Measurements from ENCODE around the gene FABP1.

The FABP1 gene

DNA sequence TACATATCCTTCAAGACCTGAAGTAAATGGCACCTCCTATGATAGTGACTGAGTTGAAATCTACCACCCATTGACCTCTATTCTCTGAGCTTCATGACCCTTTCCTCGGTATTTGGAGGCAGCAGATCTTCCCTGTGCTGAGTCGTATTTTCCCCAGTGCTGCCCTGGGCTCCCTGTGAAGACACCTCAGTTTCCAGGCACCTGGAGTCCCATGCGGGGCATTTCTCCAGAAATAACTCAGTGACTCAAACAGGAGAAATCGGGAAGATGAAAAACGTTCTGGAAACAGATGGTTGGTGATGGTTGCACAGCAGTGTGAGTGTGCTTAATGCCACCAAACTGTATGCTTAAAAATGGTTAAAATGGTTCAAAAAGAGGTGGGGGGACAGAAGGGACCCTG is 42.3 kb downstream of the FABP1 start:
- H3K27ac ChIP-seq (ENCODE audit: insufficient read depth, low read depth, low read length, poor library complexity, severe bottlenecking): no peak overlapping the region
- H3K36me3 ChIP-seq (ENCODE audit: control insufficient read depth, insufficient read depth, low read length): no peaks in the 10 kb centered on the region
- H3K9me3 ChIP-seq (ENCODE audit: control insufficient read depth, low read length): no peaks in the 10 kb centered on the region
- no peaks in the 10 kb centered on the region for H3K27me3 ChIP-seq (ENCODE audit: control insufficient read depth, insufficient read depth, low read length, poor library complexity, severe bottlenecking)
- no peak overlapping the region for H3K4me3 ChIP-seq (ENCODE audit: insufficient read depth, low read depth, low read length)
- 91 to 93% methylated on average over 5 of the region's 5 CpGs for WGBS, 2 experiments
- no peaks in the 10 kb centered on the region for H3K4me1 ChIP-seq (ENCODE audit: control insufficient read depth, insufficient read depth, low read length)

GRCh38 chr2:88085099-88085498 is 42.8 kb downstream of the FABP1 start:
- Histone ChIP-seq H3K4me3 (ENCODE audit: insufficient read depth, low read depth, low read length) (no peak overlapping the region), H3K36me3 (ENCODE audit: control insufficient read depth, insufficient read depth, low read length) (no peaks in the 10 kb centered on the region), H3K27me3 (ENCODE audit: control insufficient read depth, insufficient read depth, low read length, poor library complexity, severe bottlenecking) (no peaks in the 10 kb centered on the region), H3K27ac (ENCODE audit: insufficient read depth, low read depth, low read length, poor library complexity, severe bottlenecking) (no peak overlapping the region), H3K4me1 (ENCODE audit: control insufficient read depth, insufficient read depth, low read length) (no peaks in the 10 kb centered on the region), H3K9me3 (ENCODE audit: control insufficient read depth, low read length) (no peaks in the 10 kb centered on the region)
- WGBS, 2 experiments: 94 to 96% methylated on average over 2 of the region's 2 CpGs

DNA sequence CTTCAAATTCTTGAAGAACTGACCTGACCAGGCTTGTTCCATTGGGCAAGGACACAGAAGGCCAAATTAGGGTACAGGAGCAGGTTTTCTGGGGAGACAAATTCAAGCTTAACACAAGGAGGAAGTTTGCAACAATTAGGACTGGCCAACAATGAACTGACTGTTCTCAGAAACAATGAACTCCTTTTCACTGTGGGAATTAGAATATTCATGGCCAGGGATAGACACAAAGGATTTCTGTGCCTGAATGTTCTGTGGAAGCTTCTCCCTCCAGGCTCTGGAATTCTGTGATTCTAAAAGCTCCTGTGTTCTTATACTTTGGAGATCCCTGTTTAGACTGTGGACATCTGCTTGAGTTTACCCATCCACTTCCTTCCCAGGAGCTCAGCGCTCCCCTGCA is 45.1 kb downstream of the FABP1 start:
- H3K27me3 ChIP-seq (ENCODE audit: control insufficient read depth, insufficient read depth, low read length, poor library complexity, severe bottlenecking): no peaks in the 10 kb centered on the region
- H3K4me3 ChIP-seq (ENCODE audit: insufficient read depth, low read depth, low read length): no peak overlapping the region
- 95 to 100% methylated on average over 1 of the region's 1 CpG for WGBS, 2 experiments
- no peak overlapping the region for H3K27ac ChIP-seq (ENCODE audit: insufficient read depth, low read depth, low read length, poor library complexity, severe bottlenecking)
- H3K36me3 ChIP-seq (ENCODE audit: control insufficient read depth, insufficient read depth, low read length): no peaks in the 10 kb centered on the region
- H3K9me3 ChIP-seq (ENCODE audit: control insufficient read depth, low read length): no peaks in the 10 kb centered on the region
- H3K4me1 ChIP-seq (ENCODE audit: control insufficient read depth, insufficient read depth, low read length): no peaks in the 10 kb centered on the region

GRCh38 chr2:88081924-88082608 is 45.8 kb downstream of the FABP1 start:
- no peaks in the 10 kb centered on the region for H3K27me3 ChIP-seq (ENCODE audit: control insufficient read depth, insufficient read depth, low read length, poor library complexity, severe bottlenecking)
- no peaks in the 10 kb centered on the region for H3K9me3 ChIP-seq (ENCODE audit: control insufficient read depth, low read length)
- H3K36me3 ChIP-seq (ENCODE audit: control insufficient read depth, insufficient read depth, low read length): no peaks in the 10 kb centered on the region
- WGBS, 2 experiments: 80 to 83% methylated on average over 4 of the region's 4 CpGs
- no peak overlapping the region for H3K27ac ChIP-seq (ENCODE audit: insufficient read depth, low read depth, low read length, poor library complexity, severe bottlenecking)
- no peaks in the 10 kb centered on the region for H3K4me1 ChIP-seq (ENCODE audit: control insufficient read depth, insufficient read depth, low read length)
- no peak overlapping the region for H3K4me3 ChIP-seq (ENCODE audit: insufficient read depth, low read depth, low read length)

- H3K27ac ChIP-seq (ENCODE audit: insufficient read depth, low read depth, low read length, poor library complexity, severe bottlenecking): no peak overlapping the region
- no peaks in the 10 kb centered on the region for H3K9me3 ChIP-seq (ENCODE audit: control insufficient read depth, low read length)
- 84 to 93% methylated on average over 2 of the region's 2 CpGs for WGBS, 2 experiments
- H3K27me3 ChIP-seq (ENCODE audit: control insufficient read depth, insufficient read depth, low read length, poor library complexity, severe bottlenecking): no peaks in the 10 kb centered on the region
- no peak overlapping the region for H3K4me3 ChIP-seq (ENCODE audit: insufficient read depth, low read depth, low read length)
- H3K36me3 ChIP-seq (ENCODE audit: control insufficient read depth, insufficient read depth, low read length): no peaks in the 10 kb centered on the region
- H3K4me1 ChIP-seq (ENCODE audit: control insufficient read depth, insufficient read depth, low read length): no peaks in the 10 kb centered on the region
Observed at GRCh38 chr2:88080545-88080944, 47.3 kb downstream of the FABP1 start.

- no peaks in the 10 kb centered on the region for H3K36me3 ChIP-seq (ENCODE audit: control insufficient read depth, insufficient read depth, low read length)
- WGBS, 2 experiments: 74 to 79% methylated on average over 2 to 3 of the region's 3 CpGs
Observed at GRCh38 chr2:88078643-88079172, 49.2 kb downstream of the FABP1 start.

DNA sequence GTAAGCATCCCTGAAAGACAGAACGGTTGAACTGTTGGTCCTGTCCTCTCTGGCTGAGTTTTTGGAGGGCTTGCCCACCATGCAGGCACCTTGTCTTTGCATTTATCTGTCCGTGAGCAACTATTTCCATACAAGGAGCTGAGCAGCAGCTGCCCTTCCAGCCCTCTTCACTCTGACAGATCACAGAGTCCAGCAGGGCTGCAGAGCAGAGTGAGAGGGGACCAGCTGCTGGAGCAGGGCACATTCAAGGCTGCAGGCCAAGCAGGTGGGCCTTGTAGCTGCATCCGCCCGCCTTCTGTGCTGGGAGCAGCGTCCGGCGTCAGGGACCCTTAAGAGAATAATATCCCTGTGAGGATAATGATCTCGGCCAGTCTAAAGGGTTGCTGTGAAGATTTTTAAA is 50.8 kb downstream of the FABP1 start:
- 91% methylated on average over 8 of the region's 8 CpGs for WGBS, 2 experiments
- Histone ChIP-seq H3K27me3 (ENCODE audit: control insufficient read depth, insufficient read depth, low read length, poor library complexity, severe bottlenecking) (no peaks in the 10 kb centered on the region), H3K27ac (ENCODE audit: insufficient read depth, low read depth, low read length, poor library complexity, severe bottlenecking) (no peak overlapping the region), H3K4me1 (ENCODE audit: control insufficient read depth, insufficient read depth, low read length) (no peaks in the 10 kb centered on the region), H3K36me3 (ENCODE audit: control insufficient read depth, insufficient read depth, low read length) (no peaks in the 10 kb centered on the region), H3K9me3 (ENCODE audit: control insufficient read depth, low read length) (no peaks in the 10 kb centered on the region), H3K4me3 (ENCODE audit: insufficient read depth, low read depth, low read length) (no peak overlapping the region)

More at GRCh38 chr2:88078643-88079172, 49.2 kb downstream of the FABP1 start:
- Histone ChIP-seq H3K4me1 (ENCODE audit: control insufficient read depth, insufficient read depth, low read length) (no peaks in the 10 kb centered on the region), H3K27ac (ENCODE audit: insufficient read depth, low read depth, low read length, poor library complexity, severe bottlenecking) (no peak overlapping the region), H3K9me3 (ENCODE audit: control insufficient read depth, low read length) (no peaks in the 10 kb centered on the region), H3K4me3 (ENCODE audit: insufficient read depth, low read depth, low read length) (no peak overlapping the region), H3K27me3 (ENCODE audit: control insufficient read depth, insufficient read depth, low read length, poor library complexity, severe bottlenecking) (no peaks in the 10 kb centered on the region)

DNA sequence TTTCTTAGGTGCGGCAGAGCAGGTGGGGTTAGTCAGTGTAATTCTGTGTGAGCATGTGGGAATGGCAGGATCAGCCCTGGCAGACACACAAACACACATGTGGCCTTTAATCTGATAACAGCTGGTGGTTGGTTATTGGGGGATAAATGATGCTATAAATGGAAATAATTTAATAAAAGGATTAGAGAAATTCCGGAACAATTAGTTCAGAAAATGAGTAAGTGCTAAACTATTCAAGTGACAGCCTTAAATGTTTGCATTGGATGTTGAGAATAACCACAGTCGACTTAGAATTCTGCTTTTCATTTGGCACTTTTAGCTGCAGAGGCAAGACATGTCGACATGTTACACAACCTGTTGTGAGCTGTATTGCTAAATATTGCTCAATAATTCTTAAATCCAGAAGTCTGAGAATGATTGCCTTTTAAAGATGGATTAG is 53.0 kb downstream of the FABP1 start:
- 93 to 94% methylated on average over 4 of the region's 4 CpGs for WGBS, 2 experiments
- Histone ChIP-seq H3K9me3 (ENCODE audit: control insufficient read depth, low read length) (no peaks in the 10 kb centered on the region), H3K36me3 (ENCODE audit: control insufficient read depth, insufficient read depth, low read length) (no peaks in the 10 kb centered on the region), H3K4me1 (ENCODE audit: control insufficient read depth, insufficient read depth, low read length) (no peaks in the 10 kb centered on the region), H3K27ac (ENCODE audit: insufficient read depth, low read depth, low read length, poor library complexity, severe bottlenecking) (no peak overlapping the region), H3K4me3 (ENCODE audit: insufficient read depth, low read depth, low read length) (no peak overlapping the region), H3K27me3 (ENCODE audit: control insufficient read depth, insufficient read depth, low read length, poor library complexity, severe bottlenecking) (no peaks in the 10 kb centered on the region)

- no peaks in the 10 kb centered on the region for H3K4me1 ChIP-seq (ENCODE audit: control insufficient read depth, insufficient read depth, low read length)
- H3K4me3 ChIP-seq (ENCODE audit: insufficient read depth, low read depth, low read length): no peak overlapping the region
- H3K27ac ChIP-seq (ENCODE audit: insufficient read depth, low read depth, low read length, poor library complexity, severe bottlenecking): no peak overlapping the region
- no peaks in the 10 kb centered on the region for H3K9me3 ChIP-seq (ENCODE audit: control insufficient read depth, low read length)
- no peaks in the 10 kb centered on the region for H3K27me3 ChIP-seq (ENCODE audit: control insufficient read depth, insufficient read depth, low read length, poor library complexity, severe bottlenecking)
- no peaks in the 10 kb centered on the region for H3K36me3 ChIP-seq (ENCODE audit: control insufficient read depth, insufficient read depth, low read length)
Observed at GRCh38 chr2:88074150-88074549, 53.7 kb downstream of the FABP1 start.
